ENCODE data around the gene GORASP1.

Gene GORASP1

GRCh38 chr3:39107388-39108199 is at the start of gene GORASP1, which contains the start of gene TTC21A:
Gene GORASP1, minus strand, starts transcription at chr3:39107627. Its CDS starts 86 bp downstream, at chr3:39107541.
Gene TTC21A, plus strand, starts transcription at chr3:39107680. Its CDS starts 158 bp downstream, at chr3:39107838.
- H3K4me1 ChIP-seq: peaks cover 0 to 51% (median 41%) of the 10 kb centered on the region in 4 donors
- no peaks in the 10 kb centered on the region for H3K9me3 ChIP-seq

GRCh38 chr3:39156421-39156820 is 49.0 kb upstream of the GORASP1 start:
- no peaks in the 10 kb centered on the region for H3K9me3 ChIP-seq
- H3K36me3 ChIP-seq: no peaks in the 10 kb centered on the region
- no peak overlapping the region for H3K4me3 ChIP-seq
- peaks cover 0 to 29% (median 15%) of the 10 kb centered on the region in 4 donors for H3K4me1 ChIP-seq
- no peaks in the 10 kb centered on the region for H3K27me3 ChIP-seq
- intact Hi-C loops (cut with DNase I; ENCODE audit: low total_unique reads): no loop called here
- no peak for TF ChIP-seq CTCF (IDR thresholded peaks at IDR 0.05)
- no peak overlapping the region for H3K27ac ChIP-seq
- no peak for DNase-seq

More at GRCh38 chr3:39107388-39108199, at the start of gene GORASP1, which contains the start of gene TTC21A:
- Histone ChIP-seq H3K36me3 (peaks cover 0 to 26% (median 0%) of the 10 kb centered on the region in 3 donors), H3K27ac (peak within 1 kb of the TSS; percentile 97 to 98), H3K4me3 (peak within 1 kb of the TSS; percentile 79 to 82), H3K27me3 (no peaks in the 10 kb centered on the region)
- peak in 1 of 2 experiments; percentile 15 for TF ChIP-seq CTCF (IDR thresholded peaks at IDR 0.05)
- intact Hi-C loops (cut with DNase I; ENCODE audit: low total_unique reads): loop anchor here (5.0 kb wide), 1 partner anchor 80 kb away; no protein-coding TSS in a partner anchor
- DNase-seq: peak; percentile 88 to 94

- TF ChIP-seq CTCF (IDR thresholded peaks at IDR 0.05): no peak
- H3K27me3 ChIP-seq: no peaks in the 10 kb centered on the region
- H3K27ac ChIP-seq: peak overlapping the region; percentile 98 to 100
- no peaks in the 10 kb centered on the region for H3K36me3 ChIP-seq
- intact Hi-C loops (cut with DNase I; ENCODE audit: low total_unique reads): loop anchor here (2.0 kb wide), 1 partner anchor 22 kb away; no protein-coding TSS in a partner anchor
- DNase-seq: peak in 1 of 2 donors; percentile 80
- H3K4me1 ChIP-seq: peaks cover 0 to 39% (median 29%) of the 10 kb centered on the region in 4 donors
- peak overlapping the region; percentile 86 to 94 for H3K4me3 ChIP-seq
- no peaks in the 10 kb centered on the region for H3K9me3 ChIP-seq
Observed at GRCh38 chr3:39154280-39155021, 47.0 kb upstream of the GORASP1 start.

- peaks cover 0 to 43% (median 33%) of the 10 kb centered on the region in 4 donors for H3K4me1 ChIP-seq
- TF ChIP-seq CTCF (IDR thresholded peaks at IDR 0.05): no peak
- H3K27ac ChIP-seq: peak overlapping the region; percentile 98 to 100
- no peak for DNase-seq
- H3K9me3 ChIP-seq: no peaks in the 10 kb centered on the region
- H3K4me3 ChIP-seq: peak overlapping the region; percentile 86 to 94
- no peaks in the 10 kb centered on the region for H3K27me3 ChIP-seq
- intact Hi-C loops (cut with DNase I; ENCODE audit: low total_unique reads): loop anchor here (2.0 kb wide), 1 partner anchor 23 kb away; no protein-coding TSS in a partner anchor
- H3K36me3 ChIP-seq: no peaks in the 10 kb centered on the region
Observed at GRCh38 chr3:39153977-39154279, 46.5 kb upstream of the GORASP1 start.

- H3K4me1 ChIP-seq: peaks cover 0 to 72% (median 62%) of the 10 kb centered on the region in 4 donors
Observed at GRCh38 chr3:39150803-39151631, 43.6 kb upstream of the GORASP1 start.

More at GRCh38 chr3:39150803-39151631, 43.6 kb upstream of the GORASP1 start:
- peak; percentile 95 to 97 for DNase-seq
- intact Hi-C loops (cut with DNase I; ENCODE audit: low total_unique reads): no loop called here
- H3K4me3 ChIP-seq: peak overlapping the region; percentile 86 to 94
- H3K27ac ChIP-seq: peak overlapping the region; percentile 98 to 100
- H3K9me3 ChIP-seq: no peaks in the 10 kb centered on the region
- no peak for TF ChIP-seq CTCF (IDR thresholded peaks at IDR 0.05)
- no peaks in the 10 kb centered on the region for H3K27me3 ChIP-seq
- H3K36me3 ChIP-seq: peaks cover 0 to 6% (median 6%) of the 10 kb centered on the region in 3 donors
